Smooth muscle cell (in vitro differentiated cells): ENCODE measurements around the gene MPDZ. TPM values are rescaled to one million over a fixed set of nuclear protein-coding genes. Genes with fewer than 3 reads are reported as not detected.

Source experiments
- DNase-seq: peaks from one replicate; lab custom pipeline; 2025; ENCODE audit not compliant: unreplicated experiment; lab: John Stamatoyannopoulos, UW
- H2AFZ ChIP-seq: fragments of 200-600 bp; sonication (generic); 2 replicates; pipeline ENCODE4 v1.6.0; 2016; ENCODE audit warnings: antibody characterized with exemption, low read depth, mild to moderate bottlenecking
- H3F3A ChIP-seq: fragments of 200-600 bp; sonication (generic); 2 replicates; pipeline ENCODE4 v1.6.0; 2017; ENCODE audit warnings: antibody characterized with exemption, low read depth
- H3K27ac ChIP-seq: fragments of 200-600 bp; sonication (generic); 2 replicates; pipeline ENCODE4 v1.5.1; 2016; ENCODE audit warnings: low read depth, mild to moderate bottlenecking
- H3K27me3 ChIP-seq: fragments of 200-600 bp; sonication (generic); 2 replicates; pipeline ENCODE4 v1.6.1; 2016; ENCODE audit warnings: low read depth, mild to moderate bottlenecking
- H3K36me3 ChIP-seq: fragments of 200-600 bp; sonication (generic); 2 replicates; pipeline ENCODE4 v1.5.1; 2016; ENCODE audit warnings: low read depth
- H3K4me1 ChIP-seq: fragments of 200-600 bp; sonication (generic); 2 replicates; pipeline ENCODE4 v1.5.1; 2016; ENCODE audit warnings: low read depth
- H3K4me2 ChIP-seq: fragments of 200-600 bp; sonication (generic); 2 replicates; pipeline ENCODE4 v1.6.0; 2016; ENCODE audit warnings: mild to moderate bottlenecking
- H3K4me3 ChIP-seq: fragments of 200-600 bp; sonication (generic); 2 replicates; pipeline ENCODE4 v1.5.1; 2016; ENCODE audit warnings: mild to moderate bottlenecking
- H3K79me2 ChIP-seq: fragments of 200-600 bp; sonication (generic); 2 replicates; pipeline ENCODE4 v1.6.0; 2016; ENCODE audit warnings: low read depth, mild to moderate bottlenecking
- H3K9ac ChIP-seq: fragments of 200-600 bp; sonication (generic); 2 replicates; pipeline ENCODE4 v1.6.0; 2016; ENCODE audit warnings: low read depth
- H3K9me3 ChIP-seq: fragments of 200-600 bp; sonication (generic); replicated peaks from 2 replicates; pipeline ENCODE4 v1.5.1; 2016; ENCODE audit warnings: low read depth
- H4K20me1 ChIP-seq: fragments of 200-600 bp; sonication (generic); 2 replicates; pipeline ENCODE4 v1.6.0; 2016; ENCODE audit warnings: low read depth
- WGBS: methylation state at CpG from one replicate; pipeline ENCODE4 v1.1.7; 2016; ENCODE audit warnings: low lambda C conversion rate; 5-methylcytosine and 5-hydroxymethylcytosine counted together
- polyA plus RNA-seq: library from polyadenylated mRNA; unstranded; fragments of >200 nt; fragmentation: Nextera tagmentation; extraction: Ambion mirVana; gene quantifications from 2 replicates; pipeline ENCODE4 v1.2.1, GENCODE V29; 2016
- total RNA-seq: library from RNA; depleted of rRNA; stranded (reverse); fragments of >200 nt; gene quantifications from 2 replicates; pipeline ENCODE4 v1.2.3, GENCODE V29; 2014
- TF ChIP-seq, protein P1 (sequence below): fragments of 200-600 bp; sonication (generic); IDR thresholded peaks from 2 replicates; pipeline ENCODE4 v1.5.1; 2017; ENCODE audit warnings: borderline replicate concordance, mild to moderate bottlenecking, antibody characterized with exemption; ENCODE audit not compliant: insufficient read depth, poor library complexity, severe bottlenecking

The MPDZ gene
- total and polyA plus RNA-seq, 2 experiments from 2014 or later, result 16.2 to 69.5 TPM

- 7% methylated on average over 2 of the region's 2 CpGs for WGBS
- Histone ChIP-seq H3F3A (peaks cover 5% of the 10 kb centered on the region), H3K27ac (peak overlapping the region; percentile 88), H2AFZ (no peak overlapping the region), H3K4me1 (peaks cover 23% of the 10 kb centered on the region), H3K9me3 (no peaks in the 10 kb centered on the region), H3K4me3 (peak overlapping the region; percentile 22), H3K36me3 (no peaks in the 10 kb centered on the region), H3K79me2 (no peaks in the 10 kb centered on the region), H4K20me1 (no peaks in the 10 kb centered on the region), H3K27me3 (no peaks in the 10 kb centered on the region), H3K9ac (peak overlapping the region; percentile 46), H3K4me2 (peak overlapping the region; percentile 85)
- TF ChIP-seq, protein P1, sequence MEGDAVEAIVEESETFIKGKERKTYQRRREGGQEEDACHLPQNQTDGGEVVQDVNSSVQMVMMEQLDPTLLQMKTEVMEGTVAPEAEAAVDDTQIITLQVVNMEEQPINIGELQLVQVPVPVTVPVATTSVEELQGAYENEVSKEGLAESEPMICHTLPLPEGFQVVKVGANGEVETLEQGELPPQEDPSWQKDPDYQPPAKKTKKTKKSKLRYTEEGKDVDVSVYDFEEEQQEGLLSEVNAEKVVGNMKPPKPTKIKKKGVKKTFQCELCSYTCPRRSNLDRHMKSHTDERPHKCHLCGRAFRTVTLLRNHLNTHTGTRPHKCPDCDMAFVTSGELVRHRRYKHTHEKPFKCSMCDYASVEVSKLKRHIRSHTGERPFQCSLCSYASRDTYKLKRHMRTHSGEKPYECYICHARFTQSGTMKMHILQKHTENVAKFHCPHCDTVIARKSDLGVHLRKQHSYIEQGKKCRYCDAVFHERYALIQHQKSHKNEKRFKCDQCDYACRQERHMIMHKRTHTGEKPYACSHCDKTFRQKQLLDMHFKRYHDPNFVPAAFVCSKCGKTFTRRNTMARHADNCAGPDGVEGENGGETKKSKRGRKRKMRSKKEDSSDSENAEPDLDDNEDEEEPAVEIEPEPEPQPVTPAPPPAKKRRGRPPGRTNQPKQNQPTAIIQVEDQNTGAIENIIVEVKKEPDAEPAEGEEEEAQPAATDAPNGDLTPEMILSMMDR, result no peak
- no peak for DNase-seq
Measured at GRCh38 chr9:13139641-13140171, 139.8 kb downstream of the MPDZ start.

- DNase-seq, result no peak
- Histone ChIP-seq H3K79me2 (no peaks in the 10 kb centered on the region), H3K27ac (no peak overlapping the region), H3K27me3 (no peaks in the 10 kb centered on the region), H3F3A (no peaks in the 10 kb centered on the region), H3K9ac (no peak overlapping the region), H3K4me2 (no peak overlapping the region), H3K9me3 (no peaks in the 10 kb centered on the region), H3K36me3 (peaks cover 5% of the 10 kb centered on the region), H4K20me1 (no peaks in the 10 kb centered on the region), H2AFZ (no peak overlapping the region), H3K4me3 (no peak overlapping the region), H3K4me1 (peaks cover 6% of the 10 kb centered on the region)
- TF ChIP-seq, protein P1, result no peak
- 90% methylated on average over 1 of the region's 1 CpG for WGBS
Measured at GRCh38 chr9:13137426-13137825, 142.1 kb downstream of the MPDZ start.

GRCh38 chr9:13131991-13132390 lies 147.5 kb downstream of the MPDZ start:
- Histone ChIP-seq H3K36me3 (peaks cover 5% of the 10 kb centered on the region), H3K9me3 (no peaks in the 10 kb centered on the region), H4K20me1 (no peaks in the 10 kb centered on the region), H3K4me1 (no peaks in the 10 kb centered on the region), H3K79me2 (no peaks in the 10 kb centered on the region), H2AFZ (no peak overlapping the region), H3K4me2 (no peak overlapping the region), H3F3A (no peaks in the 10 kb centered on the region), H3K27ac (no peak overlapping the region), H3K27me3 (no peaks in the 10 kb centered on the region), H3K4me3 (no peak overlapping the region), H3K9ac (no peak overlapping the region)
- TF ChIP-seq, protein P1, result no peak
- 90% methylated on average over 3 of the region's 3 CpGs for WGBS
- no peak for DNase-seq

- Histone ChIP-seq H3F3A (no peaks in the 10 kb centered on the region), H2AFZ (no peak overlapping the region), H3K27me3 (no peaks in the 10 kb centered on the region), H3K4me3 (no peak overlapping the region), H3K4me2 (no peak overlapping the region), H3K4me1 (no peaks in the 10 kb centered on the region), H3K9me3 (no peaks in the 10 kb centered on the region), H3K27ac (no peak overlapping the region), H3K36me3 (peaks cover 5% of the 10 kb centered on the region), H3K79me2 (no peaks in the 10 kb centered on the region), H3K9ac (no peak overlapping the region), H4K20me1 (no peaks in the 10 kb centered on the region)
- 83% methylated on average over 6 of the region's 6 CpGs for WGBS
- TF ChIP-seq, protein P1, result no peak
- DNase-seq, result no peak
Measured at GRCh38 chr9:13131416-13131815, 148.1 kb downstream of the MPDZ start.
